Duodenal mucosa (tissue), 2 donors: Measurements from ENCODE around the gene EVC2.

ENCODE experiments used
- H3K27ac ChIP-seq: one replicate; pipeline ENCODE4 v1.7.0; 2013; ENCODE audit warnings: low read depth, low read length
- H3K27me3 ChIP-seq, 2 donors: one replicate each; pipeline ENCODE4 v1.7.0; 2013; ENCODE audit warnings: low read length in 2 of 2, control low read depth in 1 of 2; ENCODE audit not compliant: insufficient read depth in 2 of 2, control insufficient read depth in 1 of 2
- H3K36me3 ChIP-seq, 2 donors: one replicate each; pipeline ENCODE4 v1.7.0; 2013; ENCODE audit warnings: low read length in 2 of 2, control low read depth in 1 of 2; ENCODE audit not compliant: insufficient read depth in 2 of 2, control insufficient read depth in 1 of 2
- H3K4me1 ChIP-seq, 2 donors: one replicate each; pipeline ENCODE4 v1.7.0; 2013; ENCODE audit warnings: low read length in 2 of 2, control low read depth in 1 of 2; ENCODE audit not compliant: insufficient read depth in 2 of 2, control insufficient read depth in 1 of 2
- H3K4me3 ChIP-seq, 2 donors: one replicate each; pipeline ENCODE4 v1.7.0; 2013; ENCODE audit warnings: low read length in 2 of 2, low read depth in 1 of 2
- H3K9ac ChIP-seq, 2 donors: one replicate each; pipeline ENCODE4 v1.7.0; 2013; ENCODE audit warnings: low read length in 2 of 2, low read depth in 1 of 2
- H3K9me3 ChIP-seq, 2 donors: one replicate each; pipeline ENCODE4 v1.7.0; 2013; ENCODE audit warnings: low read length in 2 of 2, control low read depth in 1 of 2; ENCODE audit not compliant: control insufficient read depth in 1 of 2

The EVC2 gene

GRCh38 chr4:5573965-5574364 lies 134.4 kb downstream of the EVC2 start:
- H3K36me3 ChIP-seq, result no peaks in the 10 kb centered on the region
- H3K9ac ChIP-seq, result no peak overlapping the region
- no peak overlapping the region for H3K27ac ChIP-seq
- no peaks in the 10 kb centered on the region for H3K4me1 ChIP-seq
- H3K9me3 ChIP-seq, result no peaks in the 10 kb centered on the region
- no peak overlapping the region for H3K4me3 ChIP-seq
- no peaks in the 10 kb centered on the region for H3K27me3 ChIP-seq

- Histone ChIP-seq H3K27me3 (no peaks in the 10 kb centered on the region), H3K9ac (no peak overlapping the region), H3K9me3 (no peaks in the 10 kb centered on the region), H3K36me3 (no peaks in the 10 kb centered on the region), H3K4me1 (no peaks in the 10 kb centered on the region), H3K27ac (no peak overlapping the region), H3K4me3 (no peak overlapping the region)
Measured at GRCh38 chr4:5572751-5573150, 135.6 kb downstream of the EVC2 start.

DNA sequence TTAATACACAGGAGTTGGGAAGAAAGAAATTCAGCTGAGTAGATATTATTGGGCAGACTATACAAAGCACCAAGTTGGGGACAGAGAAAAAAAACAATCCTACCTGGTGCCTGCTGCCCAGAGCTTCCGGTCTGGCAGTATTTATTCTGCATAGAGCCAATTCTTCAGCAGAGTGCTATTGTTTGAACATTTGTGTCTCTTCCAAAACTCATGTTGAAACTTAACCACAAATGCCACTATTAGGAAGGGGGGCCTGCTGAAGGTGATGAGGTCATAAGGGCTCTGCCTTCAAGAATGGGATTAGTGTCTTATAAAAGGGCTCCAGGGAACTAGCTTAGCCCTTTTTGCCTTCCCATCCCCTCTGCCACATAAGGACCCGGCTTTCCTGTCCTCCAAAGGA lies 136.2 kb downstream of the EVC2 start:
- no peaks in the 10 kb centered on the region for H3K27me3 ChIP-seq
- H3K27ac ChIP-seq, result no peak overlapping the region
- H3K36me3 ChIP-seq, result no peaks in the 10 kb centered on the region
- H3K4me1 ChIP-seq, result no peaks in the 10 kb centered on the region
- H3K4me3 ChIP-seq, result no peak overlapping the region
- no peak overlapping the region for H3K9ac ChIP-seq
- no peaks in the 10 kb centered on the region for H3K9me3 ChIP-seq

DNA sequence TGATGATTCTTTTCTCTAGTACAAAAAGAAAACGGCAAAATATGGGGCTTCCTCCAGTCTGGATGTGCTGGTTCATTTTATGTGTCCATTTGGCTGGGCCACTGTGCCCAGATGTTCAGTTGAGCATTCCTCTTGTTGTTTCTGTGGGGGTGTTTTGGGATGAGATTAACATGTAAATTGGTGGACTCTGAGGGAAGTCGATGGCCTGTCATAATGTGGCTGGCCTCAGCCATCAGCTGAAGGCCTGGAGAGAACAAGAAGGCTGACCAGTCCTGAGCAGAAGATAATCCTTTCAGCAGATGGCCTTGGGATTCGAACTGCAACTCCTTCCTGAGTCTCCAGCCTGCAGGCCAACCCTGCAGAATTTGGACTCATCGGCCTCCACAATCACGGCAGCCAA lies 136.7 kb downstream of the EVC2 start:
- H3K4me3 ChIP-seq, result no peak overlapping the region
- H3K9ac ChIP-seq, result no peak overlapping the region
- H3K4me1 ChIP-seq, result no peaks in the 10 kb centered on the region
- no peaks in the 10 kb centered on the region for H3K27me3 ChIP-seq
- H3K36me3 ChIP-seq, result no peaks in the 10 kb centered on the region
- no peak overlapping the region for H3K27ac ChIP-seq
- no peaks in the 10 kb centered on the region for H3K9me3 ChIP-seq

DNA sequence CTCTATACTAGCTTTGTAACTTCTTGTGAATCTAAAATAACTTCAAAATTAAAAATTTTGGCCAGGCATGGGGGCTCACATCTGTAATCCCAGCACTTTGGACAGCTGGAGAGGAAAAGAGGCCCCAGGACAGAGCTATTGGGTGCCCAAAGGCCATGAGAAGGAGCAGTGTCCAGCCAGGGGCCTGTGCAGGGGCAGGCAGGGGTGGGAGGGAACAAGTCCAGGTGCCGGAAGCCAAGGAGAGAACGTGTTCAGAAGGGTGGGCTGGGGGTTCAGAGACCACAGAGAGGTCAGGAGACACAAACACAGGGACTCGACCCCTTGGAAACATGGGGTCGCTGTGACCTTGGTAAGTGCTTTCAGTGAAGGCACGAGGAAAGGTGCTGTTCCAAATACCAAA lies 138.9 kb downstream of the EVC2 start:
- Histone ChIP-seq H3K4me3 (no peak overlapping the region), H3K36me3 (no peaks in the 10 kb centered on the region), H3K9ac (no peak overlapping the region), H3K27me3 (no peaks in the 10 kb centered on the region), H3K9me3 (no peaks in the 10 kb centered on the region), H3K4me1 (no peaks in the 10 kb centered on the region), H3K27ac (no peak overlapping the region)

- Histone ChIP-seq H3K4me1 (no peaks in the 10 kb centered on the region), H3K9me3 (no peaks in the 10 kb centered on the region), H3K9ac (no peak overlapping the region), H3K27ac (no peak overlapping the region), H3K36me3 (no peaks in the 10 kb centered on the region), H3K27me3 (no peaks in the 10 kb centered on the region), H3K4me3 (no peak overlapping the region)
Measured at GRCh38 chr4:5568931-5569330, 139.4 kb downstream of the EVC2 start.

DNA sequence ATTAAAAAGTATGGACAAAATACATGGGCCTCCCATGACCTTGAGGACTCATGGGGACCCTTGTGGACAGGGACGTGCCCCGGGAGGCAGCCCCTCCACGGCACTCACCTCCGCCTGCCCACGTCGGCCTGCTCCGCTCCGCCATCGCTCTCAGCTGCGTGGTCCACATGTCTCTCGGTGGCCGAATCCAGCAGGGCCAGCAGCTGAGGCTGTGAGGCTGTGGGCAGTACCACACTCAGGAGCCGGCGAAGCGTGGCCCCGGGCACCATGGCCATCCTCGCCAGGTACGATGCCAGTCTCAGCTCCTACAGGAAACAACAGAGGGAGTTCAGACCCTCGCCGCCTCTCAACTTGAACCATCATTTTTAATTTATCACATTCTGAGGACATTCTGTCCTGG lies 140.0 kb downstream of the EVC2 start:
- no peaks in the 10 kb centered on the region for H3K4me1 ChIP-seq
- H3K4me3 ChIP-seq, result no peak overlapping the region
- no peak overlapping the region for H3K27ac ChIP-seq
- no peaks in the 10 kb centered on the region for H3K36me3 ChIP-seq
- no peaks in the 10 kb centered on the region for H3K27me3 ChIP-seq
- H3K9ac ChIP-seq, result no peak overlapping the region
- H3K9me3 ChIP-seq, result no peaks in the 10 kb centered on the region

- Histone ChIP-seq H3K27ac (no peak overlapping the region), H3K27me3 (no peaks in the 10 kb centered on the region), H3K9ac (no peak overlapping the region), H3K36me3 (no peaks in the 10 kb centered on the region), H3K4me1 (no peaks in the 10 kb centered on the region), H3K4me3 (no peak overlapping the region), H3K9me3 (no peaks in the 10 kb centered on the region)
Measured at GRCh38 chr4:5566991-5567390, 141.4 kb downstream of the EVC2 start.

- H3K4me3 ChIP-seq, result no peak overlapping the region
- H3K27ac ChIP-seq, result no peak overlapping the region
Measured at GRCh38 chr4:5566526-5566925, 141.8 kb downstream of the EVC2 start.

GRCh38 chr4:5563856-5564255 lies 144.5 kb downstream of the EVC2 start:
- Histone ChIP-seq H3K9ac (no peak overlapping the region), H3K27me3 (no peaks in the 10 kb centered on the region), H3K27ac (no peak overlapping the region), H3K9me3 (no peaks in the 10 kb centered on the region), H3K36me3 (no peaks in the 10 kb centered on the region), H3K4me1 (no peaks in the 10 kb centered on the region), H3K4me3 (no peak overlapping the region)

More at GRCh38 chr4:5566526-5566925, 141.8 kb downstream of the EVC2 start:
- Histone ChIP-seq H3K27me3 (no peaks in the 10 kb centered on the region), H3K4me1 (no peaks in the 10 kb centered on the region), H3K36me3 (no peaks in the 10 kb centered on the region), H3K9ac (no peak overlapping the region), H3K9me3 (no peaks in the 10 kb centered on the region)

- Histone ChIP-seq H3K27me3 (no peaks in the 10 kb centered on the region), H3K9ac (no peak overlapping the region), H3K27ac (no peak overlapping the region), H3K9me3 (no peaks in the 10 kb centered on the region), H3K4me1 (no peaks in the 10 kb centered on the region), H3K4me3 (no peak overlapping the region), H3K36me3 (no peaks in the 10 kb centered on the region)
Measured at GRCh38 chr4:5562476-5562875, 145.9 kb downstream of the EVC2 start.
